IMR-90 (cell line): ENCODE results near the gene ATG5. TPM values are rescaled to one million over a fixed set of nuclear protein-coding genes. Genes with fewer than 3 reads are reported as not detected.
A peak's percentile ranks its signal among the peaks of the same experiment; 100 is the strongest.

Experiments
- ATAC-seq: fragments of 200-7000 bp; cut with Tn5 transposase; 2 replicates; pipeline ENCODE4 v1.9.1; 2020; ENCODE audit warnings: low read depth, mild to moderate bottlenecking, moderate library complexity
- BruUV-seq: library from RNA; stranded (reverse); fragments of 400-500 nt; replicated peaks from 2 replicates; lab custom pipeline; 2021; lab: Mats Ljungman, UMichigan
- CTCF ChIA-PET: fragments of 300-600 bp; formaldehyde crosslinking; extraction: SDS; loops from one replicate; lab custom pipeline; 2021; ENCODE audit warnings: antibody characterized with exemption; lab: Yijun Ruan, JAX
- POLR2A ChIA-PET: fragments of 300-600 bp; sonication (Branson Sonifier 250); formaldehyde crosslinking; loops from one replicate; lab custom pipeline; 2022; ENCODE audit warnings: antibody characterized with exemption; ENCODE audit not compliant: unreplicated experiment; lab: Charles Lee
- DNase-seq: peaks from one replicate; pipeline ENCODE4 v3.0.0; 2013
- H2AFZ ChIP-seq: replicated peaks from 2 replicates; pipeline ENCODE3; 2013; ENCODE audit warnings: low read length, mild to moderate bottlenecking; ENCODE audit not compliant: poor library complexity
- H2AK5ac ChIP-seq: 2 replicates; pipeline ENCODE4 v1.6.1; 2013; ENCODE audit warnings: low read depth, low read length, inconsistent platforms
- H2AK9ac ChIP-seq: replicated peaks from 2 replicates; pipeline ENCODE3; 2013; ENCODE audit warnings: mild to moderate bottlenecking, low read depth, low read length, moderate library complexity; ENCODE audit not compliant: poor library complexity
- H2BK120ac ChIP-seq: 2 replicates; pipeline ENCODE4 v1.6.1; 2013; ENCODE audit warnings: low read depth, low read length, inconsistent platforms
- H2BK15ac ChIP-seq: 3 replicates; pipeline ENCODE4 v1.6.1; 2013; ENCODE audit warnings: low read depth, low read length, inconsistent platforms
- H2BK20ac ChIP-seq: 2 replicates; pipeline ENCODE4 v1.6.1; 2013; ENCODE audit warnings: low read depth, mild to moderate bottlenecking, inconsistent platforms, low read length, moderate library complexity
- H2BK5ac ChIP-seq: 2 replicates; pipeline ENCODE4 v1.6.1; 2013; ENCODE audit warnings: mild to moderate bottlenecking, low read depth, low read length, inconsistent platforms; ENCODE audit not compliant: poor library complexity, severe bottlenecking
- H3K14ac ChIP-seq: replicated peaks from 2 replicates; pipeline ENCODE4 v1.6.1; 2013; ENCODE audit warnings: low read depth, low read length, inconsistent platforms
- H3K18ac ChIP-seq: 2 replicates; pipeline ENCODE4 v1.6.1; 2013; ENCODE audit warnings: low read depth, low read length, control low read depth
- H3K23ac ChIP-seq: 2 replicates; pipeline ENCODE4 v1.6.1; 2013; ENCODE audit warnings: low read depth, low read length, inconsistent platforms
- H3K27ac ChIP-seq: 2 replicates; pipeline ENCODE4 v1.5.1; 2013; ENCODE audit warnings: mild to moderate bottlenecking, control low read depth, low read length; ENCODE audit not compliant: insufficient read depth
- H3K27me3 ChIP-seq: 2 replicates; pipeline ENCODE4 v1.6.1; 2013; ENCODE audit warnings: low read length; ENCODE audit not compliant: control insufficient read depth, insufficient read depth
- H3K36me3 ChIP-seq: 2 replicates; pipeline ENCODE4 v1.6.1; 2013; ENCODE audit warnings: low read length, mixed read lengths; ENCODE audit not compliant: control insufficient read depth, insufficient read depth
- H3K4ac ChIP-seq: 2 replicates; pipeline ENCODE4 v1.6.1; 2013; ENCODE audit warnings: low read depth, low read length, inconsistent platforms
- H3K4me1 ChIP-seq: 2 replicates; pipeline ENCODE4 v1.6.1; 2013; ENCODE audit warnings: low read length, mixed read lengths; ENCODE audit not compliant: control insufficient read depth, insufficient read depth
- H3K4me2 ChIP-seq: 2 replicates; pipeline ENCODE4 v1.6.1; 2013; ENCODE audit warnings: low read depth, mild to moderate bottlenecking, control low read depth, low read length, moderate library complexity
- H3K4me3 ChIP-seq: 2 replicates; pipeline ENCODE4 v1.5.1; 2013; ENCODE audit warnings: low read depth, mild to moderate bottlenecking, control low read depth, low read length, moderate library complexity; ENCODE audit not compliant: insufficient read depth
- H3K56ac ChIP-seq: 2 replicates; pipeline ENCODE4 v1.6.1; 2013; ENCODE audit warnings: low read length, inconsistent platforms; ENCODE audit not compliant: insufficient read depth; ENCODE audit errors: extremely low read depth
- H3K79me1 ChIP-seq, 2 experiments: 2 replicates each; pipeline ENCODE4 v1.6.1; 2013; ENCODE audit warnings: low read length in 2 of 2, inconsistent platforms in 1 of 2, low read depth in 1 of 2
- H3K9ac ChIP-seq: 2 replicates; pipeline ENCODE4 v1.6.1; 2013; ENCODE audit warnings: low read depth, low read length, control low read depth
- H3K9me1 ChIP-seq: 2 replicates; pipeline ENCODE4 v1.6.1; 2013; ENCODE audit warnings: low read length, inconsistent platforms; ENCODE audit not compliant: insufficient read depth
- H3K9me3 ChIP-seq: 2 replicates; pipeline ENCODE4 v1.6.1; 2013; ENCODE audit warnings: low read length; ENCODE audit not compliant: control insufficient read depth, insufficient read depth
- H4K20me1 ChIP-seq: 2 replicates; pipeline ENCODE4 v1.6.1; 2013; ENCODE audit warnings: low read length, inconsistent platforms; ENCODE audit not compliant: insufficient read depth
- H4K5ac ChIP-seq: 2 replicates; pipeline ENCODE4 v1.6.1; 2013; ENCODE audit warnings: mild to moderate bottlenecking, low read depth, low read length, control low read depth
- H4K8ac ChIP-seq, 2 experiments: 2 replicates each; pipeline ENCODE4 v1.6.1; 2013; ENCODE audit warnings: low read depth in 2 of 2, low read length in 2 of 2, control low read depth in 1 of 2, inconsistent platforms in 1 of 2
- H4K91ac ChIP-seq: 2 replicates; pipeline ENCODE4 v1.6.1; 2013; ENCODE audit warnings: low read depth, low read length, inconsistent platforms; ENCODE audit not compliant: insufficient read depth
- BHLHE40 ChIP-seq: fragments of 150-350 bp; IDR thresholded peaks from 2 replicates; pipeline ENCODE4 v1.6.1; 2016; ENCODE audit warnings: mild to moderate bottlenecking, low read depth, low read length
- CEBPB ChIP-seq: IDR thresholded peaks from 2 replicates; pipeline ENCODE4 v1.6.1; 2012; ENCODE audit warnings: low read depth, low read length, improper control_type of control experiment
- CHD1 ChIP-seq: IDR thresholded peaks from 2 replicates; pipeline ENCODE4 v1.6.1; 2012; ENCODE audit warnings: low read depth, low read length, improper control_type of control experiment
- FOS ChIP-seq: fragments of 150-350 bp; IDR thresholded peaks from 2 replicates; pipeline ENCODE4 v1.6.1; 2016; ENCODE audit warnings: low read depth, low read length
- MAFK ChIP-seq: IDR thresholded peaks from 2 replicates; pipeline ENCODE4 v1.6.1; 2012; ENCODE audit warnings: low read depth, low read length, improper control_type of control experiment
- MAZ ChIP-seq: IDR thresholded peaks from 2 replicates; pipeline ENCODE4 v1.6.1; 2012; ENCODE audit warnings: low read depth, mild to moderate bottlenecking, low read length, improper control_type of control experiment, moderate library complexity, borderline replicate concordance
- NFE2L2 ChIP-seq: fragments of 150-350 bp; IDR thresholded peaks from 2 replicates; pipeline ENCODE4 v1.6.1; 2016; ENCODE audit warnings: low read depth, mild to moderate bottlenecking, low read length
- RAD21 ChIP-seq: IDR thresholded peaks from 2 replicates; pipeline ENCODE4 v1.6.1; 2012; ENCODE audit warnings: low read length, improper control_type of control experiment
- RCOR1 ChIP-seq: IDR thresholded peaks from 2 replicates; pipeline ENCODE4 v1.6.1; 2012; ENCODE audit warnings: mild to moderate bottlenecking, low read length, improper control_type of control experiment; ENCODE audit not compliant: insufficient replicate concordance
- RFX5 ChIP-seq: IDR thresholded peaks from 2 replicates; pipeline ENCODE4 v1.8.0; 2012; ENCODE audit warnings: low read depth, mild to moderate bottlenecking, low read length, moderate library complexity
- SMC3 ChIP-seq: fragments of 150-350 bp; IDR thresholded peaks from 2 replicates; pipeline ENCODE4 v1.6.1; 2016; ENCODE audit warnings: low read depth, mild to moderate bottlenecking, antibody characterized with exemption, low read length, moderate library complexity
- WGBS, 2 experiments: methylation state at CpG; one replicate each; pipeline versions ENCODE4 v1.1.5 to v1.1.7; 2013; ENCODE audit warnings: missing lambda C conversion rate in 2 of 2; ENCODE audit not compliant: insufficient read length in 1 of 2; ENCODE audit errors: extremely low coverage in 2 of 2; 5-methylcytosine and 5-hydroxymethylcytosine counted together
- dilution Hi-C: fragments of 300-500 bp; cut with HindIII; formaldehyde crosslinking; loops from one replicate; pipeline ENCODE4 v1.14.3; 2018; ENCODE audit warnings: low sequenced_read_pairs; ENCODE audit not compliant: unreplicated experiment
- in situ Hi-C: fragments of 300-500 bp; cut with MboI; formaldehyde crosslinking; loops from 3 replicates; pipeline ENCODE4 v1.14.3; 2019; ENCODE audit warnings: low sequenced_read_pairs, inconsistent platforms, mixed read lengths
- intact Hi-C: fragments of 100-400 bp; cut with micrococcal nuclease; formaldehyde crosslinking; loops from 2 replicates; pipeline ENCODE4 v1.10.0; 2022
- polyA plus RNA-seq, 3 experiments: library from polyadenylated mRNA; depleted of rRNA; stranded (reverse); fragments of >200 nt; gene quantifications; 2 replicates each; pipeline ENCODE4 v1.2.3, GENCODE V29; 2012; ENCODE audit warnings: low replicate concordance in 1 of 3
- total RNA-seq: library from RNA; depleted of rRNA; stranded (reverse); fragments of >200 nt; gene quantifications from 2 replicates; pipeline ENCODE4 v1.2.3, GENCODE V29; 2012
- TF ChIP-seq, protein P1 (sequence below): fragments of 150-350 bp; IDR thresholded peaks from 2 replicates; pipeline ENCODE4 v1.6.1; 2016; ENCODE audit warnings: low read depth, mild to moderate bottlenecking, low read length, moderate library complexity, borderline replicate concordance
- TF ChIP-seq, protein P2 (sequence below): fragments of 150-350 bp; IDR thresholded peaks from 2 replicates; pipeline ENCODE4 v1.6.1; 2017; ENCODE audit warnings: mild to moderate bottlenecking, antibody characterized with exemption, low read length, low read depth
- TF ChIP-seq, protein P3 (sequence below): conservative IDR thresholded peaks from 2 replicates; pipeline ENCODE4 v1.5.1; 2012; ENCODE audit warnings: mild to moderate bottlenecking, low read depth, low read length, improper control_type of control experiment

The ATG5 gene
- total and polyA plus RNA-seq, 2 of the 4 experiments (the other 2 are of a cell fraction) = 13.5 to 28.0 TPM

DNA sequence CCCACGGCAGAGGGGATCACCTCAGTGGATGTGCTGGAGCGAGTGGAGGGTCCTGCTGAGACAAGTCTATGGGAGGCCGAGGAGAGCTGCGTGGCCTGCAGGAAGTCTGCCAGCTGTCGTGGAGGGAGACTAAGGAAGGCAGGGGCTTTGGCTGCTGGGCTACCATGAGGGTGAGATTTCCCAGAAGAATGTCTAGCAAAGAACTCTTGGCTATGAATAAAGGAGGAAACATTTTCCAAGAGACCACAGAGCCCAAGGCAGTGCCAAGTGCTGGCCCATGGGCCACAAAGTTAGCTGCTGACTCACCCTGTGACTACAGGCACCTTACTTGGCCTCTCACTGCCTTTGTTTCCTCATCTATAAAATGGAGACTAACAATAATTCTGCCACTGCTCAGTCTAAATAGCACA, 166.0 kb downstream of the ATG5 start (continued):
- TF ChIP-seq, protein P1, sequence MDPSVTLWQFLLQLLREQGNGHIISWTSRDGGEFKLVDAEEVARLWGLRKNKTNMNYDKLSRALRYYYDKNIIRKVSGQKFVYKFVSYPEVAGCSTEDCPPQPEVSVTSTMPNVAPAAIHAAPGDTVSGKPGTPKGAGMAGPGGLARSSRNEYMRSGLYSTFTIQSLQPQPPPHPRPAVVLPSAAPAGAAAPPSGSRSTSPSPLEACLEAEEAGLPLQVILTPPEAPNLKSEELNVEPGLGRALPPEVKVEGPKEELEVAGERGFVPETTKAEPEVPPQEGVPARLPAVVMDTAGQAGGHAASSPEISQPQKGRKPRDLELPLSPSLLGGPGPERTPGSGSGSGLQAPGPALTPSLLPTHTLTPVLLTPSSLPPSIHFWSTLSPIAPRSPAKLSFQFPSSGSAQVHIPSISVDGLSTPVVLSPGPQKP = no peak

DNA sequence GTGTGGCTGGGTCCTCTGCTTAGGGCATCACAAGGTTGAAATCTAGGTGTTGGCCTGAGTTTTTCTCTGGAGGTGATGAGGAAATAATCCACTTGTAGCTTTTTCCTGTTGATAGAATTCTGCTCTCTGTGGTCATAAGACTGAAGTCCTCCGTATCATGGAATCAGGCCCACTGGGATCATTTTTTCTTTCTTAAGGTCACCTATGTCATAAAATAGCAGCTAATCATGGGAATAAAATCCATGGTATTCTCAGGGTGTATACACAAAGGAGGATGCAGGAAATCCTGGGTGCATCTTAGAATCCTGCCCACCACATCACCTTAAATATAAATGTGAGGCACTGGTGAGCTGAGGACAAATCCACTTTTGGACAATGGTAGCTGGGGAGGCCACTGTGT, 166.7 kb downstream of the ATG5 start:
- H4K20me1 ChIP-seq = no peaks in the 10 kb centered on the region
- no peak overlapping the region for H3K4me3 ChIP-seq
- peaks cover 27% of the 10 kb centered on the region for H3K9me1 ChIP-seq
- peak overlapping the region; percentile 62 to 86; a peak in 3 of 4 replicates for H4K8ac ChIP-seq
- peak overlapping the region; percentile 90 for H4K91ac ChIP-seq
- no peak overlapping the region for H3K27ac ChIP-seq
- ATAC-seq (no peak), DNase-seq (peak; percentile 44)
- peak overlapping the region; percentile 18; the same call in 1 of the 2 replicates for H3K4me2 ChIP-seq
- H2BK5ac ChIP-seq = peak overlapping the region; percentile 96
- H2AFZ ChIP-seq = no peak overlapping the region
- whole genome bisulfite sequencing, 2 experiments = no CpG with 5 or more reads among the region's 1 CpG
- ChIA-PET CTCF (no interaction called here), POLR2A (no interaction called here)
- peak overlapping the region; percentile 84; the same call in 1 of the 2 replicates for H3K18ac ChIP-seq
- no peaks in the 10 kb centered on the region for H3K79me1 ChIP-seq
- no peaks in the 10 kb centered on the region for H3K9me3 ChIP-seq
- H2BK15ac ChIP-seq = peak overlapping the region; percentile 67; the same call in 2 of the 3 replicates
- H4K5ac ChIP-seq = peak overlapping the region; percentile 85; the same call in 1 of the 2 replicates
- H3K4ac ChIP-seq = peak overlapping the region; percentile 86
- peak overlapping the region; percentile 82; the same call in 1 of the 2 replicates for H2AK5ac ChIP-seq
- in situ Hi-C loops (no loop called here), intact Hi-C loops (no loop called here), dilution Hi-C loops (no loop called here)
- no peaks in the 10 kb centered on the region for H3K27me3 ChIP-seq
- peak overlapping the region; percentile 72 for H3K14ac ChIP-seq
- BruUV-seq = no TSS peak
- no peak overlapping the region for H3K9ac ChIP-seq
- H2BK120ac ChIP-seq = peak overlapping the region; percentile 96
- peak overlapping the region; percentile 19; the same call in 1 of the 2 replicates for H3K56ac ChIP-seq
- no peaks in the 10 kb centered on the region for H3K36me3 ChIP-seq
- H2BK20ac ChIP-seq = peak overlapping the region; percentile 92
- H3K23ac ChIP-seq = peak overlapping the region; percentile 73
- no peak overlapping the region for H2AK9ac ChIP-seq
- H3K4me1 ChIP-seq = peaks cover 23% of the 10 kb centered on the region
- TF ChIP-seq MAZ = no peak
- no peak for TF ChIP-seq NFE2L2
- no peak for TF ChIP-seq CHD1
- TF ChIP-seq FOS = no peak
- TF ChIP-seq MAFK = no peak
- no peak for TF ChIP-seq RAD21
- TF ChIP-seq, protein P2, sequence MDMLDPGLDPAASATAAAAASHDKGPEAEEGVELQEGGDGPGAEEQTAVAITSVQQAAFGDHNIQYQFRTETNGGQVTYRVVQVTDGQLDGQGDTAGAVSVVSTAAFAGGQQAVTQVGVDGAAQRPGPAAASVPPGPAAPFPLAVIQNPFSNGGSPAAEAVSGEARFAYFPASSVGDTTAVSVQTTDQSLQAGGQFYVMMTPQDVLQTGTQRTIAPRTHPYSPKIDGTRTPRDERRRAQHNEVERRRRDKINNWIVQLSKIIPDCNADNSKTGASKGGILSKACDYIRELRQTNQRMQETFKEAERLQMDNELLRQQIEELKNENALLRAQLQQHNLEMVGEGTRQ = no peak
- TF ChIP-seq, protein P3, sequence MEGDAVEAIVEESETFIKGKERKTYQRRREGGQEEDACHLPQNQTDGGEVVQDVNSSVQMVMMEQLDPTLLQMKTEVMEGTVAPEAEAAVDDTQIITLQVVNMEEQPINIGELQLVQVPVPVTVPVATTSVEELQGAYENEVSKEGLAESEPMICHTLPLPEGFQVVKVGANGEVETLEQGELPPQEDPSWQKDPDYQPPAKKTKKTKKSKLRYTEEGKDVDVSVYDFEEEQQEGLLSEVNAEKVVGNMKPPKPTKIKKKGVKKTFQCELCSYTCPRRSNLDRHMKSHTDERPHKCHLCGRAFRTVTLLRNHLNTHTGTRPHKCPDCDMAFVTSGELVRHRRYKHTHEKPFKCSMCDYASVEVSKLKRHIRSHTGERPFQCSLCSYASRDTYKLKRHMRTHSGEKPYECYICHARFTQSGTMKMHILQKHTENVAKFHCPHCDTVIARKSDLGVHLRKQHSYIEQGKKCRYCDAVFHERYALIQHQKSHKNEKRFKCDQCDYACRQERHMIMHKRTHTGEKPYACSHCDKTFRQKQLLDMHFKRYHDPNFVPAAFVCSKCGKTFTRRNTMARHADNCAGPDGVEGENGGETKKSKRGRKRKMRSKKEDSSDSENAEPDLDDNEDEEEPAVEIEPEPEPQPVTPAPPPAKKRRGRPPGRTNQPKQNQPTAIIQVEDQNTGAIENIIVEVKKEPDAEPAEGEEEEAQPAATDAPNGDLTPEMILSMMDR = no peak
- no peak for TF ChIP-seq CEBPB
- TF ChIP-seq BHLHE40 = no peak
- TF ChIP-seq RCOR1 = no peak
- no peak for TF ChIP-seq RFX5
- TF ChIP-seq SMC3 = no peak
